Caco-2 (cell line): ENCODE data around the gene SLC4A9. TPM values are rescaled to one million over a fixed set of nuclear protein-coding genes. Genes with fewer than 3 reads are reported as not detected.

Experiments used
- BruUV-seq: library from RNA; stranded (reverse); fragments of 400-500 nt; replicated peaks from 2 replicates; lab custom pipeline; 2021; lab: Mats Ljungman, UMichigan
- CTCF ChIA-PET: fragments of 300-600 bp; sonication (Branson Sonifier 250); formaldehyde crosslinking; loops from one replicate; lab custom pipeline; 2022; ENCODE audit warnings: antibody characterized with exemption; lab: Charles Lee
- POLR2A ChIA-PET: fragments of 300-600 bp; sonication (Branson Sonifier 250); formaldehyde crosslinking; loops from one replicate; lab custom pipeline; 2022; ENCODE audit warnings: antibody characterized with exemption; lab: Charles Lee
- DNase-seq, 2 experiments: peaks; one replicate each; pipeline versions ENCODE4 v3.0.0 to v3.0.0-alpha.2; 2020 to 2022
- H3K27me3 ChIP-seq: replicated peaks from 2 replicates; pipeline ENCODE4 v1.6.0; 2011; ENCODE audit warnings: low read length; ENCODE audit not compliant: control insufficient read depth, insufficient read depth
- H3K36me3 ChIP-seq: 2 replicates; pipeline ENCODE4 v1.5.1; 2011; ENCODE audit warnings: low read length; ENCODE audit not compliant: control insufficient read depth, insufficient read depth
- H3K4me1 ChIP-seq: fragments of 250-450 bp; sonication (Bioruptor Pico); 2 replicates; pipeline ENCODE4 v1.5.1; 2020; ENCODE audit warnings: mild to moderate bottlenecking
- H3K4me3 ChIP-seq: 2 replicates; pipeline ENCODE4 v1.5.1; 2011; ENCODE audit warnings: low read depth, mild to moderate bottlenecking, control low read depth, low read length
- H3K9me3 ChIP-seq: fragments of 250-450 bp; sonication (Bioruptor Pico); 2 replicates; pipeline ENCODE4 v1.5.1; 2020; ENCODE audit warnings: mild to moderate bottlenecking, moderate library complexity
- H3K27ac Mint-ChIP-seq: one replicate; pipeline ENCODE4 v1.8.0; 2022; ENCODE audit warnings: mixed read lengths; ENCODE audit not compliant: unreplicated experiment
- H3K27me3 Mint-ChIP-seq: one replicate; pipeline ENCODE4 v1.8.0; 2022; ENCODE audit warnings: mixed read lengths; ENCODE audit not compliant: insufficient read depth, unreplicated experiment
- H3K36me3 Mint-ChIP-seq: one replicate; pipeline ENCODE4 v1.8.0; 2022; ENCODE audit warnings: mild to moderate bottlenecking, mixed read lengths; ENCODE audit not compliant: insufficient read depth, unreplicated experiment
- H3K4me1 Mint-ChIP-seq: one replicate; pipeline ENCODE4 v1.8.0; 2022; ENCODE audit warnings: low read depth, mixed read lengths; ENCODE audit not compliant: unreplicated experiment
- H3K4me3 Mint-ChIP-seq: one replicate; pipeline ENCODE4 v1.8.0; 2022; ENCODE audit warnings: mild to moderate bottlenecking, moderate library complexity, mixed read lengths; ENCODE audit not compliant: unreplicated experiment
- H3K9me3 Mint-ChIP-seq: one replicate; pipeline ENCODE4 v1.8.0; 2022; ENCODE audit warnings: mixed read lengths; ENCODE audit not compliant: unreplicated experiment
- intact Hi-C: fragments of 100-400 bp; cut with micrococcal nuclease; formaldehyde crosslinking; loops from one replicate; pipeline ENCODE4 v1.10.0; 2022; ENCODE audit not compliant: unreplicated experiment
- total RNA-seq: library from RNA; stranded (reverse); gene quantifications from 2 replicates; pipeline ENCODE4 v1.2.3, GENCODE V29; 2022
- TF ChIP-seq, protein P1 (sequence below), 2 experiments: fragments of 200-600 bp in 1 of 2; IDR thresholded peaks; 1 replicate in 1 of 2; 2 replicates in 1 of 2; pipeline versions ENCODE4 v1.5.1 to v1.8.0; 2011 to 2022; ENCODE audit warnings: antibody characterized with exemption in 1 of 2, control low read depth in 1 of 2, inconsistent platforms in 1 of 2, low read depth in 1 of 2, low read length in 1 of 2, mild to moderate bottlenecking in 1 of 2, moderate library complexity in 1 of 2; ENCODE audit not compliant: insufficient read depth in 1 of 2, severe bottlenecking in 1 of 2, unreplicated experiment in 1 of 2

Gene SLC4A9
- total RNA-seq, 1 experiment from 2014 or later, result 0.11 TPM

DNA sequence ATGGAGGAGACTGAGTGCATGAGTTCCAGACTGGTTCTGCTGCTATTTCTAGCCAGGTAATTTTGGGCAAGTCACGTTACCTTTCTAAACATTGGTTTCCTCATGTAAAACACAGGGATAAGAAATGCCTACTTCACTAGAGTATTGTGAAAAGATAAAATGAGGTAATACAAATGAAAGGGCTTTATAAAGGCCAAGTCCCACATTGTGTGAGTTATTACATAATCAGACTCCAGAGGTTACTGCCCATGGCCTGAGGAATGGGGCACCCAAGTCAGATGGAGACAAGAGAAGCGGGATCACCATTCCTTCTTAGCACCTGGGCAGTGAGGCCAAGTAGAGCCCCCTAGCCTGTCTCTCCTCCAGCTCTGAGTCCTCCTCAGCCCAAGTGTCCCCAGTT is 21.1 kb upstream of the SLC4A9 start:
- CTCF ChIA-PET, result interaction anchor here (1.2 kb wide), 1 partner anchor 101 kb away, joined by 4 read pairs; no protein-coding TSS in a partner anchor
- H3K4me3 Mint-ChIP-seq, result no peak overlapping the region
- TF ChIP-seq, protein P1, sequence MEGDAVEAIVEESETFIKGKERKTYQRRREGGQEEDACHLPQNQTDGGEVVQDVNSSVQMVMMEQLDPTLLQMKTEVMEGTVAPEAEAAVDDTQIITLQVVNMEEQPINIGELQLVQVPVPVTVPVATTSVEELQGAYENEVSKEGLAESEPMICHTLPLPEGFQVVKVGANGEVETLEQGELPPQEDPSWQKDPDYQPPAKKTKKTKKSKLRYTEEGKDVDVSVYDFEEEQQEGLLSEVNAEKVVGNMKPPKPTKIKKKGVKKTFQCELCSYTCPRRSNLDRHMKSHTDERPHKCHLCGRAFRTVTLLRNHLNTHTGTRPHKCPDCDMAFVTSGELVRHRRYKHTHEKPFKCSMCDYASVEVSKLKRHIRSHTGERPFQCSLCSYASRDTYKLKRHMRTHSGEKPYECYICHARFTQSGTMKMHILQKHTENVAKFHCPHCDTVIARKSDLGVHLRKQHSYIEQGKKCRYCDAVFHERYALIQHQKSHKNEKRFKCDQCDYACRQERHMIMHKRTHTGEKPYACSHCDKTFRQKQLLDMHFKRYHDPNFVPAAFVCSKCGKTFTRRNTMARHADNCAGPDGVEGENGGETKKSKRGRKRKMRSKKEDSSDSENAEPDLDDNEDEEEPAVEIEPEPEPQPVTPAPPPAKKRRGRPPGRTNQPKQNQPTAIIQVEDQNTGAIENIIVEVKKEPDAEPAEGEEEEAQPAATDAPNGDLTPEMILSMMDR (IDR thresholded peaks at IDR 0.05; ENCODE audit: insufficient read depth in 1 of 2, low read depth in 1 of 2, low read length in 1 of 2, severe bottlenecking in 1 of 2, unreplicated experiment in 1 of 2), result no peak

DNA sequence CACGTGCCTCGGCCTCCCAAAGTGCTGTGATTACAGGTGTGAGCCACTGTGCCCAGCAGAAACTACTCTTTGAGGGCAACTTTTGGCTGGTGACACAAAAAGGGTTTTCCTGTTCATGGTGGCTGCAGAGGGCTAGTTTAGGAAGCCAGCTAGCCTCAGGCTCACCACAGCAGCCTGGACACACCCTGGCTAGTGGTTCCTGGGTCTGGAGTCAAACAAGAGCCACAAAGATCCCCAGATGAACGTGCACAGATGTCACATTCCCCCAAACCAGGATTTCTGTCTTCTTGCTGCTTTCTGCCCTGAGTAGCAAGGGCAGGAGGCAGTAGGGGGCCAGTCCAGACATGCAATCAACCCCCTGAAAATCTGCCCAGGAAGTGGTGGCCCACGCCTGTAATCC is 20.4 kb upstream of the SLC4A9 start:
- H3K9me3 ChIP-seq, result no peaks in the 10 kb centered on the region
- no TSS peak for BruUV-seq
- Mint-ChIP-seq H3K4me1 (peaks cover 11% of the 10 kb centered on the region), H3K36me3 (peaks cover 22% of the 10 kb centered on the region), H3K27ac (no peak overlapping the region), H3K9me3 (no peaks in the 10 kb centered on the region), H3K27me3 (no peaks in the 10 kb centered on the region), H3K4me3 (no peak overlapping the region)
- CTCF ChIA-PET, result no interaction called here
- no peaks in the 10 kb centered on the region; the same call in none of the 2 replicates for H3K36me3 ChIP-seq
- H3K27me3 ChIP-seq, result no peaks in the 10 kb centered on the region
- H3K4me3 ChIP-seq, result no peak overlapping the region
- intact Hi-C loops, result no loop called here
- H3K4me1 ChIP-seq, result peaks cover 5% of the 10 kb centered on the region; the same call in 1 of the 2 replicates
- TF ChIP-seq, protein P1 (IDR thresholded peaks at IDR 0.05; ENCODE audit: insufficient read depth in 1 of 2, low read depth in 1 of 2, low read length in 1 of 2, severe bottlenecking in 1 of 2, unreplicated experiment in 1 of 2), result no peak
- no peak for DNase-seq
- POLR2A ChIA-PET, result no interaction called here

More for the DNA sequence above, 21.1 kb upstream of the SLC4A9 start:
- Histone ChIP-seq H3K4me1 (no peaks in the 10 kb centered on the region), H3K27me3 (no peaks in the 10 kb centered on the region), H3K4me3 (no peak overlapping the region), H3K9me3 (no peaks in the 10 kb centered on the region), H3K36me3 (no peaks in the 10 kb centered on the region; the same call in 1 of the 2 replicates)
- Mint-ChIP-seq H3K27me3 (no peaks in the 10 kb centered on the region), H3K36me3 (peaks cover 25% of the 10 kb centered on the region), H3K9me3 (no peaks in the 10 kb centered on the region), H3K27ac (no peak overlapping the region), H3K4me1 (peaks cover 5% of the 10 kb centered on the region)
- no peak for DNase-seq
- BruUV-seq, result no TSS peak
- intact Hi-C loops, result no loop called here
- POLR2A ChIA-PET, result no interaction called here

DNA sequence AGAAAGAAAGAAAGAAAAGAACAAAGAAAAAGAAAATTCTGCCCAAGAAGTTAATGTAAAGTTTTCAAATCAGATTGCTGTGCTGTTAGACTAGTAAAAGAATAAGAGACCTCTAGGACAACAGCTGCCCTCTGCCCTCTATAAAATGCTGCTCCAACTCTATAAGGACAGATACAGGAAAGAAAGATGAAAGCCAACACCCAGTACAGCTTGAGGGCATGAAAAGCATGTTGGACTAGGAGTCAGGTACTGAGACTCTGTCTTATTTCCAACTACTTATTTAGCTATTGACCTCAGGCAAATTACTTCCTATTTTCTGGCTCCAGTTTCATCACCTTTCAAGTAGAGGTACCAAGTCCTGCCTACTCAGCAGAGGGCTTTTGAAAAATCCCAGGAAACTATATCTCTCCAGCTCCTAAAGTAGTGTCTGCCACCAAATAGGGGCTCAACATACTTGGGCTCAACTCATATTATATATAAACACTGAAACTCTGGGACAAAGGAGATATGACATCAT is 19.3 kb upstream of the SLC4A9 start:
- CTCF ChIA-PET, result no interaction called here
- no peaks in the 10 kb centered on the region for H3K9me3 Mint-ChIP-seq
- no peak overlapping the region for H3K4me3 ChIP-seq
- DNase-seq, result no peak
- BruUV-seq, result no TSS peak
- intact Hi-C loops, result no loop called here
- no peaks in the 10 kb centered on the region for H3K9me3 ChIP-seq
- H3K27ac Mint-ChIP-seq, result no peak overlapping the region
- POLR2A ChIA-PET, result no interaction called here
- no peak overlapping the region for H3K4me3 Mint-ChIP-seq
- H3K4me1 ChIP-seq, result peaks cover 15% of the 10 kb centered on the region
- peaks cover 17% of the 10 kb centered on the region for H3K36me3 Mint-ChIP-seq
- TF ChIP-seq, protein P1 (IDR thresholded peaks at IDR 0.05; ENCODE audit: insufficient read depth in 1 of 2, low read depth in 1 of 2, low read length in 1 of 2, severe bottlenecking in 1 of 2, unreplicated experiment in 1 of 2), result no peak
- peaks cover 15% of the 10 kb centered on the region for H3K4me1 Mint-ChIP-seq
- H3K27me3 Mint-ChIP-seq, result no peaks in the 10 kb centered on the region
- no peaks in the 10 kb centered on the region for H3K27me3 ChIP-seq
- H3K36me3 ChIP-seq, result no peaks in the 10 kb centered on the region; the same call in none of the 2 replicates
